OCI-LY1 (cell line): ENCODE measurements around the gene MED14.

ENCODE experiments used
- CTCF ChIP-seq: fragments of 200-600 bp; sonication (generic), shearing (Covaris generic); IDR thresholded peaks from 2 replicates; pipeline ENCODE4 v1.5.1; 2017; ENCODE audit warnings: mild to moderate bottlenecking, antibody characterized with exemption, low read length, moderate library complexity, mixed read lengths
- EZH2 ChIP-seq: fragments of 200-600 bp; sonication (generic), shearing (Covaris generic); IDR thresholded peaks from 2 replicates; pipeline ENCODE4 v1.8.0; 2017; ENCODE audit warnings: borderline replicate concordance, mixed run types, mild to moderate bottlenecking, antibody characterized with exemption, low read length, moderate library complexity, mixed read lengths

DNA sequence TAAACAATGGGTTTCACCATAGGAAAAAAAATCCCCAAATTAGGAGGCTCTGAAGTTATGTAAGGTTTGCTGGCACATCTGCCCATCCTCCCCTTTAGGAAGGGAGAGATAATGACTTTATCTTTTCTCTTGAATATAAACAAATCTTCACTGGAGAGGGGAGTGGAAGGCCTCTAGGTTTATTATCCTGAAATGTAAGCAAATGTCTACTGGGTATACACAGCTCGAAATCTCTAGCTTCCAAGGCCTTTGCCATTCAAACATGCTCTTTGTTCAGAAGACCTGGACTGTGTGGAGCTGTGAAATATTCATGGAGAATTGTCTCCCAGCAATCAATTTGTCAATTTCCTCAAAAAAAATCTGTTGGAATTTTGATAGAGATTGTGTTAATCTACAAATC is 21.7 kb upstream of the MED14 start:
- no peak for TF ChIP-seq CTCF
- no peak for TF ChIP-seq EZH2
